ENCODE results near the gene C6orf132. TPM values are rescaled to one million over a fixed set of nuclear protein-coding genes. Genes with fewer than 3 reads are reported as not detected.

The C6orf132 gene
- total and polyA plus RNA-seq, 2 of the 4 experiments (the other 2 are of a cell fraction), result 0.72 to 1.7 TPM

GRCh38 chr6:42095776-42096541 is 46.5 kb downstream of the C6orf132 start:
- BruUV-seq (replicated peaks), result no TSS peak
- Histone ChIP-seq H3K9me3 (ENCODE audit: control insufficient read depth, insufficient read depth, low read length) (no peaks in the 10 kb centered on the region), H3K4me1 (ENCODE audit: control insufficient read depth, insufficient read depth, low read length) (peaks cover 11% of the 10 kb centered on the region), H3K56ac (ENCODE audit: extremely low read depth, insufficient read depth, low read length) (no peak overlapping the region), H2AFZ (replicated peaks; ENCODE audit: low read length, poor library complexity) (peak overlapping the region; percentile 54), H2BK15ac (ENCODE audit: low read depth, low read length) (no peak overlapping the region), H3K4me2 (ENCODE audit: low read depth, low read length) (no peak overlapping the region), H3K36me3 (ENCODE audit: control insufficient read depth, insufficient read depth, low read length) (no peaks in the 10 kb centered on the region), H4K91ac (ENCODE audit: insufficient read depth, low read depth, low read length) (no peak overlapping the region), H4K8ac (ENCODE audit: low read depth in 2 of 2, low read length in 2 of 2) (no peak overlapping the region), H3K23ac (ENCODE audit: low read depth, low read length) (no peak overlapping the region), H3K27ac (ENCODE audit: insufficient read depth, low read length) (no peak overlapping the region), H4K20me1 (ENCODE audit: insufficient read depth, low read length) (no peaks in the 10 kb centered on the region), H3K9me1 (ENCODE audit: insufficient read depth, low read length) (peaks cover 11% of the 10 kb centered on the region), H3K14ac (replicated peaks; ENCODE audit: low read depth, low read length) (no peak overlapping the region), H4K5ac (ENCODE audit: low read depth, low read length) (no peak overlapping the region), H3K9ac (ENCODE audit: low read depth, low read length) (no peak overlapping the region), H2BK5ac (ENCODE audit: low read depth, low read length, poor library complexity, severe bottlenecking) (no peak overlapping the region), H2AK9ac (replicated peaks; ENCODE audit: low read depth, low read length, poor library complexity) (no peak overlapping the region), H3K79me1 (ENCODE audit: low read depth in 1 of 2, low read length in 2 of 2) (0 out of 4 replicates have a peak, but pooled peaks cover 0 to under 1% of the 10 kb centered on the region in 2 experiments), H2BK120ac (ENCODE audit: low read depth, low read length) (no peak overlapping the region), H3K27me3 (ENCODE audit: control insufficient read depth, insufficient read depth, low read length) (peaks cover 2% of the 10 kb centered on the region; the same call in 1 of the 2 replicates), H3K4ac (ENCODE audit: low read depth, low read length) (no peak overlapping the region), H3K4me3 (ENCODE audit: insufficient read depth, low read depth, low read length) (no peak overlapping the region), H2BK20ac (ENCODE audit: low read depth, low read length) (no peak overlapping the region), H2AK5ac (ENCODE audit: low read depth, low read length) (0 out of 2 replicates have a peak overlapping the region, but pooled peaks have one; percentile 39), H3K18ac (ENCODE audit: low read depth, low read length) (no peak overlapping the region)
- 71% methylated on average over 4 of the region's 10 CpGs; no CpG with 5 or more reads in 1 of the 2 experiments for WGBS, 2 experiments (ENCODE audit: extremely low coverage in 2 of 2, insufficient read length in 1 of 2)
- no peak for ATAC-seq (ENCODE audit: low read depth)
- TF ChIP-seq RCOR1 (IDR thresholded peaks at IDR 0.05; ENCODE audit: insufficient replicate concordance, low read length) (no peak), RAD21 (IDR thresholded peaks at IDR 0.05; ENCODE audit: low read length) (0 out of 2 replicates have a peak, but pooled peaks have one; percentile 25)
- ChIA-PET CTCF (no interaction called here), POLR2A (ENCODE audit: unreplicated experiment) (no interaction called here)
- in situ Hi-C loops (cut with MboI; ENCODE audit: low sequenced_read_pairs) (loop anchor here (25.0 kb wide), 1 partner anchor 791 kb away; the partner anchor contains the start of gene RPL7L1), intact Hi-C loops (cut with micrococcal nuclease) (no loop called here), dilution Hi-C loops (cut with HindIII; ENCODE audit: low sequenced_read_pairs, unreplicated experiment) (no loop called here)
- DNase-seq, result no peak

All from IMR-90 (cell line).